Lower leg skin (tissue), 3 donors: ENCODE measurements around the gene RPS15.

ENCODE experiments used
- CTCF ChIP-seq, 3 donors: fragments of 450-650 bp; IDR thresholded peaks; one replicate each; pipeline ENCODE4 v1.5.1; 2016; ENCODE audit warnings: antibody characterized with exemption in 3 of 3, mild to moderate bottlenecking in 3 of 3, moderate library complexity in 2 of 3
- POLR2A ChIP-seq, 2 donors: fragments of 450-650 bp; IDR thresholded peaks; one replicate each; pipeline ENCODE4 v1.6.1; 2016 to 2017; ENCODE audit warnings: antibody characterized with exemption in 2 of 2, mild to moderate bottlenecking in 1 of 2, moderate library complexity in 1 of 2

- no peak for TF ChIP-seq CTCF (IDR thresholded peaks at IDR 0.05)
- no peak for TF ChIP-seq POLR2A (IDR thresholded peaks at IDR 0.05)
These were observed 29.6 kb upstream of the RPS15 start for GRCh38 chr19:1408300-1409203.
